Esophagus squamous epithelium (tissue), 5 donors: ENCODE data around the gene EGLN1. TPM values are rescaled to one million over a fixed set of nuclear protein-coding genes. Genes with fewer than 3 reads are reported as not detected.
A peak's percentile ranks its signal among the peaks of the same experiment; 100 is the strongest.

Source experiments
- DNase-seq: peaks from one replicate; lab custom pipeline; 2025; lab: John Stamatoyannopoulos, UW
- H3K27ac ChIP-seq, 4 donors: fragments of 200-600 bp; sonication (generic); one replicate each; pipeline ENCODE4 v1.5.1; 2016 to 2019; ENCODE audit warnings: mild to moderate bottlenecking in 1 of 4
- H3K27me3 ChIP-seq, 4 donors: fragments of 200-600 bp; sonication (generic); 1 replicate in 3 of 4; 2 replicates in 1 of 4; pipeline versions ENCODE4 v1.5.1 to v1.6.0; 2017 to 2021; ENCODE audit warnings: antibody characterized with exemption in 1 of 4
- H3K36me3 ChIP-seq, 3 donors: fragments of 200-600 bp; sonication (generic); one replicate each; pipeline ENCODE4 v1.5.1; 2016 to 2019
- H3K4me1 ChIP-seq, 3 donors: fragments of 200-600 bp; sonication (generic); one replicate each; pipeline ENCODE4 v1.5.1; 2017 to 2019
- H3K4me3 ChIP-seq, 4 donors: fragments of 200-600 bp; sonication (generic); 1 replicate in 3 of 4; 2 replicates in 1 of 4; pipeline ENCODE4 v1.5.1; 2016 to 2019; ENCODE audit warnings: mild to moderate bottlenecking in 2 of 4, moderate library complexity in 1 of 4
- H3K9me3 ChIP-seq, 3 donors: fragments of 200-600 bp; sonication (generic); one replicate each; pipeline ENCODE4 v1.5.1; 2016 to 2019
- CTCF ChIP-seq, 6 experiments: fragments of 450-650 bp in 4 of 6; fragments of 200-600 bp in 2 of 6; sonication (generic) in 2 of 6; IDR thresholded peaks; one replicate each; pipeline ENCODE4 v1.5.1; 2016 to 2019; ENCODE audit warnings: antibody characterized with exemption in 6 of 6, mild to moderate bottlenecking in 4 of 6, moderate library complexity in 4 of 6
- POLR2A ChIP-seq, 4 donors: fragments of 450-650 bp; IDR thresholded peaks; one replicate each; pipeline ENCODE4 v1.6.1; 2017; ENCODE audit warnings: antibody characterized with exemption in 4 of 4, mild to moderate bottlenecking in 4 of 4, moderate library complexity in 3 of 4
- WGBS, 2 donors: methylation state at CpG; one replicate each; pipeline ENCODE4 v1.1.5; 2018; 5-methylcytosine and 5-hydroxymethylcytosine counted together
- intact Hi-C: fragments of 100-400 bp; cut with DNase I; formaldehyde crosslinking; loops from one replicate; pipeline ENCODE4 v1.15.0; 2022
- total RNA-seq, 4 donors: library from RNA; depleted of rRNA; stranded (reverse); fragments of >200 nt; gene quantifications; one replicate each; pipeline ENCODE4 v1.1.0, GENCODE V29; 2016
- donor health status: DM: yes; HTN: yes; CAD: no.

Gene EGLN1
- total RNA-seq, 4 donors from 2014 or later, result 21.8 to 36.0 (median 28.7) TPM

GRCh38 chr1:231392389-231393131 is 29.5 kb downstream of the EGLN1 start:
- no peak for TF ChIP-seq CTCF (IDR thresholded peaks at IDR 0.05)
- TF ChIP-seq POLR2A (IDR thresholded peaks at IDR 0.05), result no peak
- H3K36me3 ChIP-seq, result no peaks in the 10 kb centered on the region
- H3K4me1 ChIP-seq, result peaks cover 0 to 29% (median 7%) of the 10 kb centered on the region in 3 donors
- no peak overlapping the region for H3K27ac ChIP-seq
- H3K9me3 ChIP-seq, result no peaks in the 10 kb centered on the region
- no peaks in the 10 kb centered on the region for H3K27me3 ChIP-seq
- WGBS, 2 donors, result 50 to 64% methylated on average over 1 of the region's 1 CpG
- no peak for DNase-seq
- H3K4me3 ChIP-seq, result no peak overlapping the region
- intact Hi-C loops, result no loop called here

- H3K4me1 ChIP-seq, result peaks cover 0 to 21% (median 6%) of the 10 kb centered on the region in 3 donors
- TF ChIP-seq POLR2A (IDR thresholded peaks at IDR 0.05) (no peak), CTCF (IDR thresholded peaks at IDR 0.05) (no peak)
- no peak overlapping the region for H3K27ac ChIP-seq
- 28 to 41% methylated on average over 2 of the region's 2 CpGs for WGBS, 2 donors
- no peaks in the 10 kb centered on the region for H3K9me3 ChIP-seq
- no peak for DNase-seq
- intact Hi-C loops, result no loop called here
- no peaks in the 10 kb centered on the region for H3K27me3 ChIP-seq
- no peaks in the 10 kb centered on the region for H3K36me3 ChIP-seq
- H3K4me3 ChIP-seq, result no peak overlapping the region
Measured at GRCh38 chr1:231390071-231390470, 32.0 kb downstream of the EGLN1 start.

GRCh38 chr1:231387770-231388669 is 34.1 kb downstream of the EGLN1 start:
- H3K4me3 ChIP-seq, result no peak overlapping the region
- no peak for DNase-seq
- H3K27ac ChIP-seq, result no peak overlapping the region
- no peaks in the 10 kb centered on the region for H3K36me3 ChIP-seq
- WGBS, 2 donors, result 89 to 92% methylated on average over 4 to 5 of the region's 5 CpGs
- intact Hi-C loops, result no loop called here
- no peak for TF ChIP-seq CTCF (IDR thresholded peaks at IDR 0.05)
- TF ChIP-seq POLR2A (IDR thresholded peaks at IDR 0.05), result no peak
- H3K27me3 ChIP-seq, result no peaks in the 10 kb centered on the region
- H3K9me3 ChIP-seq, result no peaks in the 10 kb centered on the region
- peaks cover 0 to 36% (median 9%) of the 10 kb centered on the region in 3 donors for H3K4me1 ChIP-seq

- no peaks in the 10 kb centered on the region for H3K9me3 ChIP-seq
- no peak overlapping the region for H3K4me3 ChIP-seq
- TF ChIP-seq POLR2A (IDR thresholded peaks at IDR 0.05) (no peak), CTCF (IDR thresholded peaks at IDR 0.05) (no peak)
- no peaks in the 10 kb centered on the region for H3K27me3 ChIP-seq
- H3K4me1 ChIP-seq, result peaks cover 0 to 51% (median 21%) of the 10 kb centered on the region in 3 donors
- DNase-seq, result no peak
- intact Hi-C loops, result no loop called here
- no peaks in the 10 kb centered on the region for H3K36me3 ChIP-seq
- no peak overlapping the region for H3K27ac ChIP-seq
Measured at GRCh38 chr1:231386466-231386865, 35.6 kb downstream of the EGLN1 start.

GRCh38 chr1:231385416-231385748 is 36.7 kb downstream of the EGLN1 start:
- no peak for DNase-seq
- no peaks in the 10 kb centered on the region for H3K9me3 ChIP-seq
- TF ChIP-seq POLR2A (IDR thresholded peaks at IDR 0.05), result no peak
- no peak for TF ChIP-seq CTCF (IDR thresholded peaks at IDR 0.05)
- H3K27me3 ChIP-seq, result no peaks in the 10 kb centered on the region
- no peak overlapping the region for H3K4me3 ChIP-seq
- intact Hi-C loops, result no loop called here
- 53% methylated on average over 2 of the region's 2 CpGs for WGBS, 2 donors
- H3K27ac ChIP-seq, result peak overlapping the region in 1 of 4 donors; percentile 36
- no peaks in the 10 kb centered on the region for H3K36me3 ChIP-seq
- peaks cover 0 to 53% (median 21%) of the 10 kb centered on the region in 3 donors for H3K4me1 ChIP-seq
